GM10847 (cell line): ENCODE data around the gene TRHDE.

Experiments
- POLR2A ChIP-seq: IDR thresholded peaks from 2 replicates; pipeline ENCODE4 v1.6.1; 2011; ENCODE audit not compliant: insufficient read length; ENCODE audit errors: extremely low read depth

TRHDE gene

DNA sequence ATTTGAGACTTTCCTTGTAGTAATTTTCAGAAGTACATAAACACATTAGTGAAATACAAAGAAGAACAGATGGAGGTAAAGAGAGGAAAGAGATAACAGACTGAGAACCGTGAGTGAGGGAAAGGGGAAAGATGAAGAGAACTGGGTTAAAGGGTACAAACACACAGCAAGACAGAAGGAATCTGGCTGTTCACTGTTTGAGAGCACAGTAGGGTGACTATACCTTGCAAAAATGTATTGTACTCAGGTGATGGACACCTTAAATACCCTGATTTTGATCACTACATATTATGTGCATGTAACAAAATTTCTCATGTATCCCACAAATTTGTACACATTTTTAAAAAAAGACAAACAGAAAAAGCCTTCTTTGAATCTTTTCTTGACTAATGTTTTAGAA lies 2.7 kb upstream of the TRHDE start:
- no peak for TF ChIP-seq POLR2A

DNA sequence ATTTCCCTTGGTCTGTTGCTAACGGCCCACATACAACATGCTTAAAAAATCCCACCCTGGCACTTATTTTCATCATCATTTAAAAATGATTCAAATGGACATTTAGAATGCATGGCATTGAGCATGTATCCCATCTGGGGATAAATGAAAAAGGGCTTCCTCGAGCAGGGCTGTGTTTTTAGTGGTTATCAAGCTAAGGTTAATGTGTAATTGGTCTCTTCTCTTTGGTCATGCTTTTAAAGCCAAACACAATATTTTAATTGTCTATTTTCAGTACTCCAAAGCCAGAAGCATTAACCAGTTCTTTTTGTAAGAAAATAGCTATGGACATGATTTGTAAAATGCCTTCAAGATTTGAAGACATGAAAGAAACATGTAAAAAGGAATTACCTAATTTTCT lies 1.9 kb upstream of the TRHDE start:
- TF ChIP-seq POLR2A, result no peak

DNA sequence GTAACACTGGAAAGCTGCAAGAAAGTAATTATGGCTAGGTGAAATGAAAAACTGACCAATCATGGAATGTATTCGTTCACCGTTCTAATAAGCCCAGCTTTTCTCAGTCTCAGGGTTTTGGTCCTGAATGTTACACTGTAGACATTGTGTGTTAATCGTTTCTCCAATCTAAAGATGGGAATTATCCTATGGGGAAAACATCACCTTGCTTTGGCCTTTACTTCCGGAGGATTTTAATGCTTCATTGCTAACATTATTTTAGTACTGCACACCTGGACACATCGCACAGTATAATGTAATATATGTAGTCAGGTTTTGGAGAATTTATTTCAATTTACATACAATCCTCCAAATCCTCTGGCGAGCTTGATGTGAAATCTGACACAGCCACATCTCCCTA lies 1.2 kb upstream of the TRHDE start:
- TF ChIP-seq POLR2A, result no peak

DNA sequence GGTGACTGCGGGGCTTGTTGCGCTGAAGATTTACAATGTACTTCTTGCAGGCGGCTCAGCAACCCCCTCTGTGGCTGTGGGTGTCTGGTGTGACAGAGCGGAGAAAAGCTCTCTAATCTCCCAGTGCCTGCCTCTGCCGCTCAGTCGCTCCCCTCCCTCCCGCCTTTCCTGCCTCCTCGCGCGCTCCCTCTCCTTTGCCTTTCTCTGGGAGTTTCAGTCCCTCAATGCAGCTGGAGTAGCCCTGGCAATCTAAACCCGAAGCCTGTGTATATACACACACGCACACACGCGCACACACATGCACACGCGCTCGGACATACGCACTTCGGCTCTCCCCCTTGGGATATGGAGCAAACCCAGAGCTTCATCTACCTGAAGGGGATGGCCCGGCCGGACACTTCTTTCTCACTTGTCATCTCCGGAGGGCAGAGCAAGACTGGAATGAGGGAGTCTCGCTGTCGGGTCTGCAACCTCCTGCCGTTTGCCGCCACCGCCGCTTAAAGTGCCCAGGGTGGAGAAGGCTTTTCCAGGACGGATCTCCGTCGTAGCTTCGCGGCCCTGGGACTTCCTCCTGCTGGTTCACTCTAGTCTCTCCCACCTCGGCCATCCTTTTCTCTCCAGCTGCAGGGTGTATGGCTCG lies 599 bp upstream of the TRHDE start:
- TF ChIP-seq POLR2A, result no peak

DNA sequence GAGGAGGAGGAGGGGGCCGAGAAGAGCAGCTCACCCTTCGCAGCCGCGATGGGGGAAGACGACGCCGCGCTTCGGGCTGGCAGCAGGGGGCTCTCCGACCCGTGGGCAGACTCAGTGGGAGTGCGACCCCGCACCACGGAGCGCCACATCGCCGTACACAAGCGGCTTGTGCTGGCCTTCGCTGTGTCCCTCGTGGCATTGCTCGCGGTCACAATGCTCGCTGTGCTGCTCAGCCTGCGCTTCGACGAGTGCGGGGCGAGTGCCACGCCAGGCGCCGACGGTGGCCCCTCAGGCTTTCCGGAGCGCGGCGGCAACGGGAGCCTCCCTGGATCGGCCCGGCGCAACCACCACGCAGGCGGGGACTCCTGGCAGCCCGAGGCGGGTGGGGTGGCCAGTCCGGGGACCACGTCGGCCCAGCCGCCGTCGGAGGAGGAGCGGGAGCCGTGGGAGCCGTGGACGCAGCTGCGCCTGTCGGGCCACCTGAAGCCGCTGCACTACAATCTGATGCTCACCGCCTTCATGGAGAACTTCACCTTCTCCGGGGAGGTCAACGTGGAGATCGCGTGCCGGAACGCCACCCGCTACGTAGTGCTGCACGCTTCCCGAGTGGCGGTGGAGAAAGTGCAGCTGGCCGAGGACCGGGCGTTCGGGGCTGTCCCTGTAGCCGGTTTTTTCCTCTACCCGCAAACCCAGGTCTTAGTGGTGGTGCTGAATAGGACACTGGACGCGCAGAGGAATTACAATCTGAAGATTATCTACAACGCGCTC lies 745 bp downstream of the TRHDE start:
- TF ChIP-seq POLR2A, result no peak

DNA sequence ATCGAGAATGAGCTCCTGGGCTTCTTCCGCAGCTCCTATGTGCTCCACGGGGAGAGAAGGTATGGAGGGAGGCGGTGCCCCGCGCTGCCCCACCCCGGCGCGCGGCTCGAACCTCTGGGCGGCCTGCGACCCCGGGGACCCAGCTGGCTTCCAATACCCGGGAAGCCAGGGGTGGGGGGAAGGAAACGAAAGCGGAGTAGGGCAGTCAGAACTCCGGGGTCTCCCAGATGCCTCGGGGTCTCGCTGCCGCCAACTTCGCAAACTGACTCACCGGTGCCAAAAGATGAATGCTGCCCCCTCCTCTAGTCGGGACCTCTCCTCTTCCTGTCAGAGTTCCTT lies 1.3 kb downstream of the TRHDE start:
- TF ChIP-seq POLR2A, result no peak

DNA sequence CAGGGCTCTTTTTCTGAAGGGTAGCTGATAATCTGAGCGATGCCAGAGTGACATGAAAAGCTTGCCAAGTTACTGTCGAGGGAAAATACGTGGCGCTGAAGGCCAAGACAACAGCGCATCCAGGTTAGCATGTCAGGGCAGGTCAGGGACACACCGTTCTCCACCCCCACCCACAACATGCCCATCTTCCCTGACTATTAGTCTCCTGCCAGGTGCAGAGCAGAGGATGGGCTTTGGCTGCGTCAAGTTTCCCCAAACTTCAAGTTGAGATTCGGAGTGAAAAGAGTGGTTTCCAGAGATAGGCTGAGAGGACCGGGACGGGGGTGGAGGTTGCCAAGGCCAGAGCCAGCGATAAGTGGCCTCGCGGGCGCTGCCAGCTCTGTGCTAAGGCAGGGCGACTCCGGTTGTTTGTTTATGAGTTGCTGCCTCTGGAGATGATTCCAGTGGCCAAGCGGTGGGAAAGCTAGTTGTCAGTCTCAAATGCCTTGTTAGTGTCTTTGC lies 1.7 kb downstream of the TRHDE start:
- no peak for TF ChIP-seq POLR2A

DNA sequence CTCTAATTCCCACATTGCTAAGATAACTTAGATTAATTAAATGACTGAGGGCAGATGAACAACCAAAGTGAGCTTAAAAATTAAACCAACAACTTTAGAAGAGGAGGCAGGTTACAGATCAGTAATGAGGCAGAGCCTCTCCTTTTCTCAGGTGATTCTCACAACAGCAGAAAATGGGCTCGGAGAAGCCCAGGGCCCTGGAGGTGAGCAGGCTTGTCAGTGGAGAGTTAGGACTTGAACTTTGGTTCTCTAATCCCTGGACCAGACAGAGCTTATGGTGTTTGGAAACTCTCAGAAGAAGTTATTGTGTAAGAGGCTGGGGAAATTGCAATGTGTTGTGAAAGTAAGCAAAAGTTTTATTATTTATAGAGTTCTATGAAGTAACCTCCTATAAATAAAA lies 2.8 kb downstream of the TRHDE start:
- no peak for TF ChIP-seq POLR2A

DNA sequence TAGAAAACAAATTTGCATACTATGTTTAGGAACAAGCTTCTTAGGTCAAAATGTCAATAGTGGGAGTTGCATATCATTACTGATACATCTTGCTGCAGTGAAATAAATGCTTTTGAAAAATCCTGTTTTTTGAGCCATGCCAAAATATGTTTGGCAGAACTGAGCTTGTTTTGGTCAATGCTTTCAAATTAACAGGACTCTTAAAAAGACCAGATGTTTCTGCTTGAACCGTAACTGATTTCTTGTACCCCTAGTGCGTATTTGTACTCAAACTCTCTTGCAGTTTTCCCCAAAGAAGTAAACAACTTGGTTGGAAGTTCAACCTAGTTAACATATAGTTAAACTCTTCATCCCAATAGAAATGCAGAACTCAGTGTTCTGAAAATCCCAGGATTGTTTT lies 3.4 kb downstream of the TRHDE start:
- no peak for TF ChIP-seq POLR2A

DNA sequence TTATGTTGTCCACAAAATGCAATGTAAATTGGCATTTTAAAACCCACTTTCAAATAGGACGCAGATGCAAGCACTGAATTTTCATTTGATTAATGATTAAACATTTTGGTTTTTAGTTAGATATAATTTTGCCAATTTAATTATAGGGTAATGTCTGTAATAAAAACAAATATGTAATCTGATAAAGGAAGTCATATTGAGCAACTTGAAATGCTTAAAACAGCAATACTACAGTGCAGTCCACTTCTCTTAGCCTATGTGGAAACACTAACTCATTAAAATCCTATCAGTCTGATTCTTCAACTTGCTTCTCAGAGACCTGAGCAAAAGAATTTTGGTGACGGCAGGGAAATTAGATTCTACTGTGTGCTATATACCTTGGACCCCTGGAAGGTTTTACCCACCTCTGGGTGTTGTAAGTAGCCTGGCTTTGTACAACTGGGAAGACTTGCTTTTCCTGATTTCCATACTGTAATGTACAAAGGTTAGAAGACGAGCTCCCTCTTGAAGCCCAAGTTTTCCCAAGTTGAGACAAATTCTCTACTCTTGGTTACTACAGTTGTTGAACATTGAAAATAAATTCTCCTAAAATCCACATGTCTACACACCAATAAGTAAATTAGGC lies 4.1 kb downstream of the TRHDE start:
- TF ChIP-seq POLR2A, result no peak

DNA sequence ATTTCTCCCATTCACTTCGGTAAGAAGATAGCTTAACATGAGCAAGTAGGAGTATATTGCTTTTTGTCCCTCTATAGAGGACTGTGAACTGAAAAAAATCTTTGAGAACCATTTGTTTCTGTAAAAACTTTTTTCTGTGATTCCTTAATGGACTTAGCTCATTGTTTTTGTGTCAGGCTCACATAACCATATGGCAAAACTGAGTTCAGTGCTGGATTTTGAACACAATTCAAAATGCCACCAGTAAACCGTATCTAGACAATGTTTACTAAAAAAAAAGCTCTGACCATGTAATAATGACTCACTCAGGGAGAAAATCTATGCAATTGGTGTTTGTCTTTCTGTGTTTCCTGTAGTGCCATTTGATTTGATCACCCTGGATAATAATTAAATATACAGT lies 5.2 kb downstream of the TRHDE start:
- TF ChIP-seq POLR2A, result no peak

DNA sequence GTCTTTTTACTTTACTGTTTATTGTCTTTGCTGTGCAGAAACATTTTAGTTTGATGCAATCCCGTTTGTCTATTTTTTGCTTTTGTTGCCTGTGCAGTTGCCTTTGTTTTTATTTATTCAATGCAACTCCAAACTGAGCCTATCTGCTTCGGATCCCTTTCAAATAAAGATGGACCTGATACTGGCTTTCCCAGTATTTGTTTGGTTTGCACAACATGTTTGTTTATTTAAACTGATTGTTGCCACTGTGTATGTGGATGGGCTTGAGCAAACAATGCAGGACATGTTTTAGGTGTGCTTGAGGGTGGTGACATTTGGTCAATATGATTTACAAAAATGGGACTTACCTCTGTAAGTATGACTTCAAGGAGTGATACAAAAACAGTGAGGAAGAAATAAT lies 6.7 kb downstream of the TRHDE start:
- no peak for TF ChIP-seq POLR2A

DNA sequence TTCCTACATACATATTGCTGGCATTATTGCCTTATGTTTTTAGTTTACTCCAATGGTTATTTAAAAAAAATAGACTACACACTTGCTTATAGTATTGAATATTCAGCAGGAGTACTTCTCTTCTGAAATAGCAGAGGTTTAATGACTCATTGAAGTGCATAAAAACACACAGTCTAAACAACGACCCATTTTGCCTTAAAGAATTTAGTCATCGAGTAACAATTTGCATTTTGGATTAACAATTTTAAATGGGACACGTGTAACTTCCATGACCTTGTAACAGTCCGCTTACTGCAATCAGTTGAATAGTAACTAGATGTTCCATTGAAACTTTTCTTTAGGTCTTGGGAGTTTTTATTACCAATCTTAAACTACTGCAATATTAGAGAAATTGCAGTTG lies 9.0 kb downstream of the TRHDE start:
- no peak for TF ChIP-seq POLR2A

DNA sequence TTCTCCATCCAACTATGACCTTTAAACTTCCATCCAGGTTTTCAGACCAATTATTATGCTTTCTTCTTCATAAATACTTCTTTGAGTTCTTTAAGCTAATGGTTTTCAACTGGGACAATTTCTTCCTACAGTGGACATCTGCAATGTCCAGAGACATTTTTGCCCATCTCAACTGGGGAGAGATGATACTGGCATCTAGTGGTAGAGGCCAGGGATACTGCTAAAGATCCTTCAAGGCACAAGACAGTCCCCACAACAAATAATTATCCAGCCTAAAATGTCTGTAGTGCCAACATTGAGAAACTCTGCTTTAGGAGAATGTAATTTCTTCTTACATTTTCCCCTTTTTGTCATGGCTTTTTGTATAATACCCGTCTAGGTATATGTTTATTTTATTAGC lies 10.6 kb downstream of the TRHDE start:
- TF ChIP-seq POLR2A, result no peak

DNA sequence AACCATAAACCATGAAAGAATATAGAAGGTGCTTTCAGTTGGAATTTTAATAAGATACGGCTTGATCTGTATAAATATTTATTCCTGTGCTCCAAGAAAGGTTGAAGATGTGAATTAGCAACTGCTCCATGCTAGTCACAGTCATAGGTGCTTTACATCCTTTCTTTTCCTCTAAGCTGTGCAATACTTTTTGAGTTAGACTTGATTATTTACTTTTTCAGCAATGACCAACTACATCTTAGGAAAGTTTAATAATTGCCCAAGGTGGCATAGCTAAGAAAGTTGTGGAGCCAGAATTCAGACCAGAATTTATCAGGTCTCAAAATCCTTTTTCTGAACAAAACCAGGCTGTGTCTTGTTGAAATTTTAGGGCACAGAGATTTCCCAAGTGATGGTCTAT lies 13.7 kb downstream of the TRHDE start:
- TF ChIP-seq POLR2A, result no peak

DNA sequence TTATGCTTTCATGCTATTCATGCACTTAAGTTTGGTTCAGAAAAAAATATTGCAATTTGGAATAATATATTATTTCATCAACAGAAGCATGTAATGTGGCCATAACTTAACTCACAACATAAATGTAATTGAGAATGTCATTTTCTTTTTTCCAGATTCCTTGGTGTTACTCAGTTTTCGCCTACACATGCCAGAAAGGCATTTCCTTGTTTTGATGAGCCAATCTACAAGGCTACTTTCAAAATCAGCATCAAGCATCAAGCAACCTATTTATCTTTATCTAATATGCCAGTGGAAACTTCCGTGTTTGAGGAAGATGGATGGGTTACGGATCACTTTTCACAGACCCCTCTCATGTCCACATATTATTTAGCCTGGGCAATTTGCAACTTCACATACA lies 14.4 kb downstream of the TRHDE start:
- no peak for TF ChIP-seq POLR2A
